KMS-11 (cell line): ENCODE data around the gene F2R.
"Not testable (repeated sequence)": the region's sequence is repeated elsewhere in the genome, so short reads cannot be mapped to it uniquely, and the experiment has no call there.

Source experiments
- H2AFZ ChIP-seq: fragments of 200-600 bp; sonication (generic); 2 replicates; pipeline ENCODE4 v1.6.1; 2016; ENCODE audit warnings: antibody characterized with exemption, mixed run types, low read depth
- H3K27ac ChIP-seq: fragments of 200-600 bp; sonication (generic); 2 replicates; pipeline ENCODE4 v1.6.1; 2016; ENCODE audit warnings: mild to moderate bottlenecking, mixed run types
- H3K27me3 ChIP-seq: fragments of 200-600 bp; sonication (generic); 2 replicates; pipeline ENCODE4 v1.6.1; 2017; ENCODE audit warnings: mild to moderate bottlenecking, low read depth, mixed run types, moderate library complexity; ENCODE audit not compliant: insufficient read depth
- H3K36me3 ChIP-seq: fragments of 200-600 bp; sonication (generic); 2 replicates; pipeline ENCODE4 v1.6.1; 2017; ENCODE audit warnings: mild to moderate bottlenecking, mixed run types; ENCODE audit not compliant: insufficient read depth
- H3K4me1 ChIP-seq: fragments of 200-600 bp; sonication (generic); 2 replicates; pipeline ENCODE4 v1.6.1; 2016; ENCODE audit warnings: mild to moderate bottlenecking, low read depth, mixed run types; ENCODE audit not compliant: poor library complexity, severe bottlenecking
- H3K4me2 ChIP-seq: fragments of 200-600 bp; sonication (generic); 2 replicates; pipeline ENCODE4 v1.7.0; 2016; ENCODE audit warnings: mild to moderate bottlenecking, mixed run types
- H3K4me3 ChIP-seq: fragments of 200-600 bp; sonication (generic); IDR thresholded peaks from 2 replicates; pipeline ENCODE4 v1.6.1; 2017; ENCODE audit warnings: low read depth, low read length, mixed read lengths; ENCODE audit not compliant: insufficient read depth
- H3K79me2 ChIP-seq: fragments of 200-600 bp; sonication (generic); 2 replicates; pipeline ENCODE4 v1.6.1; 2016; ENCODE audit warnings: low read depth, mixed run types; ENCODE audit not compliant: insufficient read depth
- H3K9ac ChIP-seq: fragments of 200-600 bp; sonication (generic); 2 replicates; pipeline ENCODE4 v1.6.1; 2016; ENCODE audit warnings: mild to moderate bottlenecking, mixed run types
- H4K20me1 ChIP-seq: fragments of 200-600 bp; sonication (generic); 2 replicates; pipeline ENCODE4 v1.6.1; 2016; ENCODE audit warnings: mild to moderate bottlenecking, mixed run types; ENCODE audit not compliant: insufficient read depth
- CTCF ChIP-seq: fragments of 200-600 bp; sonication (generic); conservative IDR thresholded peaks from 2 replicates; pipeline ENCODE4 v1.6.1; 2017; ENCODE audit warnings: low read depth, mild to moderate bottlenecking, antibody characterized with exemption, low read length, moderate library complexity, mixed read lengths

F2R gene

GRCh38 chr5:76733049-76733417 is 17.1 kb downstream of the F2R start:
- H3K9ac ChIP-seq, result no peak overlapping the region
- no peaks in the 10 kb centered on the region for H3K79me2 ChIP-seq
- peaks cover 24% of the 10 kb centered on the region for H3K4me1 ChIP-seq
- H2AFZ ChIP-seq, result no peak overlapping the region
- H3K4me2 ChIP-seq, result no peak overlapping the region
- H3K36me3 ChIP-seq, result no peaks in the 10 kb centered on the region; the same call in 1 of the 2 replicates
- H4K20me1 ChIP-seq, result no peaks in the 10 kb centered on the region
- no peak overlapping the region for H3K27ac ChIP-seq
- TF ChIP-seq CTCF, result no peak
- no peak overlapping the region for H3K4me3 ChIP-seq
- no peaks in the 10 kb centered on the region for H3K27me3 ChIP-seq

- TF ChIP-seq CTCF, result no peak
- no peak overlapping the region for H3K4me3 ChIP-seq
- no peaks in the 10 kb centered on the region for H3K27me3 ChIP-seq
- H3K9ac ChIP-seq, result no peak overlapping the region
- H4K20me1 ChIP-seq, result no peaks in the 10 kb centered on the region
- peak overlapping the region; percentile 76; the same call in 1 of the 2 replicates for H3K27ac ChIP-seq
- peaks cover 52% of the 10 kb centered on the region for H3K4me1 ChIP-seq
- peak overlapping the region; percentile 53 for H3K4me2 ChIP-seq
- no peaks in the 10 kb centered on the region for H3K79me2 ChIP-seq
- H3K36me3 ChIP-seq, result no peaks in the 10 kb centered on the region
- H2AFZ ChIP-seq, result no peak overlapping the region
Measured at GRCh38 chr5:76735762-76736545, 20.0 kb downstream of the F2R start.

- peak overlapping the region; percentile 82 for H3K4me2 ChIP-seq
- TF ChIP-seq CTCF, result no peak
- H3K4me1 ChIP-seq, result peaks cover 61% of the 10 kb centered on the region
- H2AFZ ChIP-seq, result no peak overlapping the region
- H4K20me1 ChIP-seq, result no peaks in the 10 kb centered on the region
- no peaks in the 10 kb centered on the region for H3K79me2 ChIP-seq
- no peak overlapping the region for H3K4me3 ChIP-seq
- H3K36me3 ChIP-seq, result no peaks in the 10 kb centered on the region
- peak overlapping the region; percentile 76 for H3K27ac ChIP-seq
- no peak overlapping the region for H3K9ac ChIP-seq
- H3K27me3 ChIP-seq, result no peaks in the 10 kb centered on the region
Measured at GRCh38 chr5:76736679-76737556, 21.0 kb downstream of the F2R start.

- Histone ChIP-seq H3K27ac (peak overlapping the region; percentile 76), H3K4me3 (no peak overlapping the region), H3K4me1 (peaks cover 68% of the 10 kb centered on the region), H3K4me2 (peak overlapping the region; percentile 82), H4K20me1 (no peaks in the 10 kb centered on the region), H3K27me3 (no peaks in the 10 kb centered on the region), H3K36me3 (no peaks in the 10 kb centered on the region), H3K79me2 (no peaks in the 10 kb centered on the region), H2AFZ (no peak overlapping the region), H3K9ac (peak overlapping the region; percentile 27; the same call in 1 of the 2 replicates)
- TF ChIP-seq CTCF, result no peak
Measured at GRCh38 chr5:76737846-76738245, 21.9 kb downstream of the F2R start.

GRCh38 chr5:76741506-76741905 is 25.6 kb downstream of the F2R start:
- not testable (repeated sequence) for H3K27me3 ChIP-seq, H3K79me2 ChIP-seq, H3K9ac ChIP-seq, H4K20me1 ChIP-seq, H3K4me3 ChIP-seq, H3K27ac ChIP-seq, H3K36me3 ChIP-seq, H2AFZ ChIP-seq
- Histone ChIP-seq H3K4me2 (peak overlapping the region; percentile 11; the same call in 1 of the 2 replicates), H3K4me1 (peaks cover 56% of the 10 kb centered on the region)
